Right lobe of liver (tissue), 6 donors: ENCODE data around the gene SLC43A3. TPM values are rescaled to one million over a fixed set of nuclear protein-coding genes. Genes with fewer than 3 reads are reported as not detected.

ENCODE experiments used
- ATAC-seq, 4 donors: fragments of 200-7000 bp; cut with Tn5 transposase; one replicate each; pipeline ENCODE4 v1.9.1; 2020; ENCODE audit warnings: mild to moderate bottlenecking in 4 of 4, moderate library complexity in 4 of 4
- DNase-seq, 3 donors: peaks; one replicate each; pipeline ENCODE4 v3.0.0-alpha.2; 2020
- H3K27ac ChIP-seq, 3 donors: fragments of 200-600 bp; one replicate each; pipeline ENCODE4 v1.8.0; 2022
- H3K27me3 ChIP-seq, 2 donors: fragments of 200-600 bp; one replicate each; pipeline ENCODE4 v1.8.0; 2022
- H3K36me3 ChIP-seq, 4 donors: fragments of 200-600 bp; sonication (generic) in 1 of 4; one replicate each; pipeline versions ENCODE4 v1.5.1 to v1.8.0; 2017 to 2022; ENCODE audit warnings: control low read depth in 1 of 4
- H3K4me1 ChIP-seq, 4 donors: fragments of 200-600 bp; sonication (generic) in 1 of 4; one replicate each; pipeline versions ENCODE4 v1.5.1 to v1.8.0; 2017 to 2022; ENCODE audit warnings: control low read depth in 1 of 4
- H3K4me3 ChIP-seq, 3 donors: fragments of 200-600 bp; one replicate each; pipeline ENCODE4 v1.8.0; 2022
- H3K9me3 ChIP-seq, 4 donors: fragments of 200-600 bp; sonication (generic) in 1 of 4; one replicate each; pipeline versions ENCODE4 v1.5.1 to v1.8.0; 2017 to 2022; ENCODE audit warnings: control low read depth in 1 of 4
- CTCF ChIP-seq, 4 donors: fragments of 200-600 bp in 3 of 4; fragments of 450-650 bp in 1 of 4; IDR thresholded peaks; one replicate each; pipeline versions ENCODE4 v1.5.1 to v1.8.0; 2016 to 2022; ENCODE audit warnings: antibody characterized with exemption in 4 of 4, mild to moderate bottlenecking in 2 of 4
- POLR2A ChIP-seq: fragments of 450-650 bp; IDR thresholded peaks from one replicate; pipeline ENCODE4 v1.6.1; 2017; ENCODE audit warnings: antibody characterized with exemption, mild to moderate bottlenecking
- WGBS: methylation state at CpG from one replicate; pipeline ENCODE4 v1.1.6; 2018; ENCODE audit warnings: low coverage, low lambda C conversion rate; ENCODE audit not compliant: insufficient coverage; ENCODE audit errors: missing lambda C conversion rate; 5-methylcytosine and 5-hydroxymethylcytosine counted together
- intact Hi-C, 2 donors: fragments of 100-400 bp; cut with DNase I; formaldehyde crosslinking; loops; one replicate each; pipeline versions ENCODE4 v1.11.2 to v1.14.1; 2022
- total RNA-seq, 6 experiments: library from RNA; depleted of rRNA in 2 of 6; stranded (reverse); fragments of >200 nt in 2 of 6; fragmentation: NEBNext Ultra II Directional in 3 of 6; extraction: Animal tissue kit (Norgen Biotek cat#: 25700) in 3 of 6; gene quantifications; one replicate each; pipeline versions ENCODE4 v1.1.0 to v1.2.4, GENCODE V29; 2016 to 2023
- donor health status: DM: no; HTN: yes; CAD: no.
- donor health status: DM: no; HTN: no; CAD: no.
- donor health status: DM: no; HTN: no; CAD: no.
- donor health status: DM: no; HTN: yes; CAD: no.
- donor health status: DM: no; HTN: yes; CAD: no.

Gene SLC43A3
- total RNA-seq, 6 experiments from 2014 or later = 109 to 259 (median 185) TPM

GRCh38 chr11:57469268-57469667, 42.3 kb upstream of the SLC43A3 start:
- H3K9me3 ChIP-seq = no peaks in the 10 kb centered on the region
- peaks cover 0 to 8% (median 0%) of the 10 kb centered on the region in 4 donors for H3K4me1 ChIP-seq
- WGBS = 90% methylated on average over 5 of the region's 5 CpGs
- ATAC-seq (no peak), DNase-seq (no peak)
- no peak overlapping the region for H3K27ac ChIP-seq
- no peak for TF ChIP-seq CTCF (IDR thresholded peaks at IDR 0.05)
- TF ChIP-seq POLR2A = no peak
- no peaks in the 10 kb centered on the region for H3K27me3 ChIP-seq
- intact Hi-C loops = loop anchor here in 1 of 2 donors (10.0 kb wide), 1 partner anchor 176 kb away; the partner anchor contains the start of gene YPEL4
- H3K36me3 ChIP-seq = peaks cover 0 to 5% (median 0%) of the 10 kb centered on the region in 4 donors
- no peak overlapping the region for H3K4me3 ChIP-seq

- Histone ChIP-seq H3K27ac (no peak overlapping the region), H3K36me3 (peaks cover 0 to 5% (median 0%) of the 10 kb centered on the region in 4 donors)
- intact Hi-C loops = loop anchor here in 1 of 2 donors (10.0 kb wide), 1 partner anchor 177 kb away; the partner anchor contains the start of gene YPEL4
These were observed 41.4 kb upstream of the SLC43A3 start for GRCh38 chr11:57468276-57468675.

GRCh38 chr11:57467508-57468157, 40.7 kb upstream of the SLC43A3 start:
- Histone ChIP-seq H3K4me3 (no peak overlapping the region), H3K27me3 (no peaks in the 10 kb centered on the region), H3K9me3 (no peaks in the 10 kb centered on the region), H3K27ac (no peak overlapping the region), H3K36me3 (peaks cover 0 to 5% (median 0%) of the 10 kb centered on the region in 4 donors), H3K4me1 (peaks cover 0 to 5% (median 0%) of the 10 kb centered on the region in 4 donors)
- intact Hi-C loops = loop anchor here in 1 of 2 donors (10.0 kb wide), 1 partner anchor 177 kb away; the partner anchor contains the start of gene YPEL4
- ATAC-seq = no peak
- no peak for DNase-seq
- 85% methylated on average over 5 of the region's 23 CpGs for WGBS
- TF ChIP-seq CTCF (IDR thresholded peaks at IDR 0.05) (no peak), POLR2A (no peak)

More at GRCh38 chr11:57468276-57468675, 41.4 kb upstream of the SLC43A3 start:
- ATAC-seq (no peak), DNase-seq (no peak)
- Histone ChIP-seq H3K4me1 (peaks cover 0 to 8% (median 0%) of the 10 kb centered on the region in 4 donors), H3K9me3 (no peaks in the 10 kb centered on the region), H3K4me3 (no peak overlapping the region), H3K27me3 (no peaks in the 10 kb centered on the region)
- WGBS = 83% methylated on average over 4 of the region's 4 CpGs
- TF ChIP-seq CTCF (IDR thresholded peaks at IDR 0.05) (no peak), POLR2A (no peak)

DNA sequence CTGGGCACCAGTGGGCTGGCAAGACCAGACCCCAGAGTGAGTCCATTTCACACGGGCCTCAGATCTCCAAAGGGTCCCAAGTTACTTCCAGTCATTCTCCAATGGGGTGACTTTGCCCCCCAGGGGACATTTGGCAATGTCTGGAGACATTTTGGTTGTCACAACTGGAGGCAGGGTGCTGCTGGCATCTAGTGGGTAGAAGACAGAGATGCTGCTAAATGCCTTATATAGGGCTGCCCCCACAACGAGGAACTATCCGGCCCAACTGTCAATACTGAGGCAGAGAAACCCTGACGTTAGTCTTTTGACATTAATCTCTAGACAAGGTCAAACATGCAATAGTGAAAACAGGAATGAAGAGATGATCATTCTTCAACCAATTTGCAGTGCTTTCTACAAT, 39.8 kb upstream of the SLC43A3 start:
- Histone ChIP-seq H3K4me1 (no peaks in the 10 kb centered on the region), H3K27ac (no peak overlapping the region), H3K27me3 (no peaks in the 10 kb centered on the region), H3K36me3 (peaks cover 0 to 5% (median 0%) of the 10 kb centered on the region in 4 donors), H3K9me3 (no peaks in the 10 kb centered on the region), H3K4me3 (no peak overlapping the region)
- ATAC-seq (no peak), DNase-seq (no peak)
- intact Hi-C loops = loop anchor here in 1 of 2 donors (10.0 kb wide), 1 partner anchor 178 kb away; the partner anchor contains the start of gene YPEL4
- no peak for TF ChIP-seq CTCF (IDR thresholded peaks at IDR 0.05)
- WGBS = 19% methylated on average over 3 of the region's 4 CpGs
